ENCODE measurements around the gene TCF21.

Gene TCF21

DNA sequence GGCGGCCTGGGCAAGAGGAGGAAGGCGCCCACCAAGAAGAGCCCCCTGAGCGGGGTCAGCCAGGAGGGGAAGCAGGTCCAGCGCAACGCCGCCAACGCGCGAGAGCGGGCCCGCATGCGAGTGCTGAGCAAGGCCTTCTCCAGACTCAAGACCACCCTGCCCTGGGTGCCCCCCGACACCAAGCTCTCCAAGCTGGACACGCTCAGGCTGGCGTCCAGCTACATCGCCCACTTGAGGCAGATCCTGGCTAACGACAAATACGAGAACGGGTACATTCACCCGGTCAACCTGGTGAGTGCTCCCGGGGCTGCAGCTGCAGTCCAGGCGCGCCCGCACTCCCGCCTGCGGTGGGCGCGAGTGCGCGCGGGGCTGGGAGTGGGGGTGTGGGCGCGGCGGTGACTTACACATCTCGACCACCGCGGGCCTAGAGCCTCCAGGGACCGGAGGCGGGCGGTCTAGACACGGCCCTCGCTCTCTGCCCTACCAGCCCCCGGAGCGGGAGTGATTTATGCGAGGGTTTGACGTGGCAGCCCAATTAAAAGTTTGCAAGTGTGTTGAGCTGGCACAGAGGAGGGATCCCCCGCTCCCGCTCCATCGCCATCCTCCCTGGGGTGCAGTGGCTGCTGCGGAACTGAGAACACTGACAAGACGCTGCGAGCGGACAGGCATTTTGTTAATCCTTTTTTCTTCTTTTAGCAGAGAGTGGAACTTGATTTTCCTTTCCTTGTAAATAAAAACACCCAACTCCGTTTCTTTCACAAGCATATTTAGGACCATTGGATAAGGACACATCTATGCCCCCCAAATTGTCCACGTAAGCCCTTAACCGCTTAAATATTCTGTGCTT is 867 bp downstream of the TCF21 start:
- no peak for DNase-seq (ENCODE audit: low read depth, low spot score)

DNA sequence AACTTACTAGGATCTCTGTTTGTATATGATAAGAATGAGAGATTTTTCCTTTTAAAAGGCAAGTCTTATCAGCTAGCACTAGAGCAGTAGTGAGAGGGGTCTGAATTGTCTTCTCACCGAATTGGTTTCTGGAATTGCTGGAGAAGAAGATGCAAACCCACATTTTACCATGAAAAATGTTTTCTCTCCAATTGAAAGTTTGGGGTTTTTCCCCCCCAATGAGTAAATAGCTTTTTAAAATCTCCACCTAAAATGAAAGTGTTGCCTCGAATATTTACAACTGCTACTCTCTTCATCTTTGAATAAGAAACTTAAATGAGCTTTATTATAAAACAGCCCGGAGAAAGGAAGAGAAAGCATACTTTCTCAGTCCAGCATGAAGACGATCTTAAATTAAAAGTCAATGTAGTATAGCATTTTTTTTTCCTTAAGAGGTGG is 1.8 kb downstream of the TCF21 start:
- no peak for DNase-seq (ENCODE audit: low read depth, low spot score)

DNA sequence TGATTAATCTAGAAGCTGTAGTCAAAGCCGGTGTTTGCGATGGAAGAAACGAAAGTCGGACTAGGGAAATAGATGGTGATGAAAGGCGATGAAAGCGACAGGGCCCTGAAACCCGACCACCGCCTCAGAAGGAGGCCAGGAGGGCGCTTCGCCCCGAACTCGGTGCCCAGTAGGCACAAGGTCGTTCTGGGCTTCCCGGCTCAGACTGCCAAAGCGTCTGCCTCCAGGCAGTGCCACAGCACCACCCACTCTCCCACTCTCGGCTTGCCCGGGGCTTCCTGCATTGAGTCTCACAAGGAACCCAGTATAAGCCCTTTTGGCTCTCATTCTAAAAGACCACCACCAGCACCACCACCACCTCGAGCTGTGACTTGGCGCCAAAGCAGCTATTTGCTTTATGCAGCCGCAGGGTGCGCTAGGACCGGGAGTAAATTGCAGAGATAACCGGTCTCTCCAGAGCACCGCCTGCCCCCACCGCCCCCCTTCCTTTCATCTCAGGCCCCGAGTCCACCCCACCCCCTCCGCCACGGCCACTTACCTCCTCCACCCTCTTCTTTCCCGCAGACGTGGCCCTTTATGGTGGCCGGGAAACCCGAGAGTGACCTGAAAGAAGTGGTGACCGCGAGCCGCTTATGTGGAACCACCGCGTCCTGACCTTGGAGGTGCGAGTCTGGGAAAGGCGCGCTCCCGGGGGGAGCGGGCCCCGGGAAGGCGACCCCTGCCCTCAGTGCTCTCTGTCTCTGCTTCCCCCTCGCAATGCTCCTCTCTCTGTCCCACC is 2.4 kb downstream of the TCF21 start:
- DNase-seq (ENCODE audit: low read depth, low spot score): no peak

DNA sequence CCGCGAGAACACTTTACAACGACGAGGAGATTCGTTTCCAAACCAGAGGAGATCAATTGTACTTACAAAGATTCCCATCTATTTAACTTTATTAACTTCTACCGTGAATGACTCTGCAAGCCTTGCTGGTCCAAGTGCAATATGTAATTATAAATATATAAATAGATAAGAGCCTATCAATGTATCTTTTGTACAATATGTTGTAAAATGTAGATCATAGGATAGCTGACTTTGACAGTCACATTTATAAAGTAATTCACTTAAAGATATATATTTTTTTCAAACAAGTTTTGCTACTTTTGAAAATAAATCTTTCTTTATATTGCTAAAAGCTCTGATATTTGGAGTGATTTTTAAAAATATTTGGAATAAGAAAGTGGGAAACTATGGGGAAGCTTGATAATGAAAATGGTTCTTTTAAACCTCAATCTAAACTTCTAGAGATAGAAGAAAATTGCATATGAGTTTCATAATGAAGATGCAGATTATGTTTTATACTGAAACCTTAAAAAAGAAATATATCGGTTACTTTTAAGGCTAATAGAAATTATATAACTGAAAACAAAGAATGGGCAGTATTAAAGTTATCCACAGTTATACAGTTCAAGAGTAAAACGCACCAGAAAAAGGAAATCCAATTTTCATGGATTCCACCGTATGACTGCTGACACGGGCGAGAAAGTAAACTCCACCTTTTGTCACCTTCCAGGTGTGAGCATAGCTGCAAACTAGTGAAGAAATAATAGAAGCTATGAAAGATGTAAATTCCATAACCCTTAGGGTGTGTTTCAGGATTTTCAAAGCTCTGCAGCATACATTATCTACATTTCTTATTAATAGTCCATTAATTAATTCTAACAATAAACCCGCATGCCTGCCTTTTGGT is 3.3 kb downstream of the TCF21 start:
- no peak for DNase-seq (ENCODE audit: low read depth, low spot score)

DNA sequence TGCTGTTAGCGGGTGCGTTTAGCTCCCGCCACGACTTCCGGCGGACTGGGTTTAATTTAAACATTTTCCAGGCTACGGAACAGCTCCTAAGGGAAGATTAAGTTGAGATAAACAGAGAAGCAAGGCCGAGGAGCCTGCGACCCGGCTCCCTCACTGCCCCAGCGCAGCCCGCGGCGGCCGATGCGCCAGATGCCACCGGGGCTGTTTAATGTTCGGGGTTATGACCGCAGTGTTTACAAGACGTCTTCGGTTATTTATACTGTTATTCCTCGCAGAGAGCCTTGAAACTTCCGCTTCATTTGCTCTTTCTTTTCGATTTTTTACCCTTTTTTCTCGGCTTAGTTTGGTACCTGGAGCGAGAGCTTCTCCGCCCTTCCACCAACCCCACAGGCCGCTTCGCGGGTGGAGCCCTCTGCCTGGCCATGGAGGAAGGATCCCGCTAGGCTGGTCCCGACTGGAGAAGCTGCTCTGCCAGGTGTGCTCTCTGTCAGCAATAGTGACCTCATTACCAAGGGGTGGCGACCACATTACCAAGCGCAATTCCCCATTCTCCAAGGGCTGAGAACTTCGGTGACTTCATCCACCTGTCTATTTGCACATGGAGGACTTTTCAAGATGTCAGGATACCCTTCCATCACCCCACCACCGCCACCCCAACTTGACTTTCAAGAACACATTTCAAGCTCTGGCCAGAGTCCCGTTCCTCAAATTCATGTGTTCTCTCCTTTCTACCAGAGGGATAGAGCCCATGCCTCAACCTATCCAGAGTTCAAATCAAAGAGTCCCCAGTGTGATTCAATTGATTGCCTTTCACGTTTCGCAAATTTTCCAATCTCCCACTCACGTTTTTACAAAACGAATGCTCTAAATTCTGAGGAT is 4.1 kb downstream of the TCF21 start:
- DNase-seq (ENCODE audit: low read depth, low spot score): no peak

DNA sequence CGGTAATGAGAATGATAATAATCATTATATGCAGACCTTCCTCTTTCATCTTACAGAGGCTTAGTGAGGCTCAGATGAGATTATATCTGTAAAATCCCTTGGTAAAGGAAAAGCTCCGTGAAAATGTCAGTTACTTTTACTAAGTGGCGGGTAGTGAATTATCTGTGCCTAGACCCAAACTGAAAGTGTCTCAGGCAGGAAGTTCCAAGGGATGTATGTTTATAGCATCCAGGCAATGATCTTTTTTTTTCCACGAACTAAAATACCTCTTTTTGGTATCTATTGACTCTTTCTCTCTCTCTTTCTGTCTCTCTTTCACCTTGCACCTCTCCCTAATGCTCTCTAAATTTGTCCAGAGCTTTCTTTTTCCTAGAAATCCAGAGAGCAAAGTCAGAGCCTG is 5.0 kb downstream of the TCF21 start:
- DNase-seq (ENCODE audit: low read depth, low spot score): no peak

DNA sequence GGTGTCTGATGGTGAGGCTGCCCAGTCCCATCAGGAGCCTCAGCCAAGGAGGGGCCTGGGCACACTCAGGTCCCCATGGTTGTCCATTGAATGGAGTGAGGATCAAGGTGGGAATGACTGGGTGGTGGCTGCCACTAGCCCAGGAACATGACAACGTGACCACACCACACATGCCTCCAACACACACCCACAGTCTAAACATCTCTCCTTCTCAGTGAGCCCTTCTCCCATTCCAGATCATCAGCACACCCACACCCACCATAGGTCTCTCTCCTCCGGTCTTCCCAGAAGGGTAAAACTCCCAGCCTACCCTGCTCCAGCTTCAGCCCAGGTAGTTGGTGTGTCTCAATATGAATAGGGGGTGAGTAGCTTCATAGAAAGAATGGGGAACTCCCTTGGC is 5.5 kb downstream of the TCF21 start:
- no peak for DNase-seq (ENCODE audit: low read depth, low spot score)

DNA sequence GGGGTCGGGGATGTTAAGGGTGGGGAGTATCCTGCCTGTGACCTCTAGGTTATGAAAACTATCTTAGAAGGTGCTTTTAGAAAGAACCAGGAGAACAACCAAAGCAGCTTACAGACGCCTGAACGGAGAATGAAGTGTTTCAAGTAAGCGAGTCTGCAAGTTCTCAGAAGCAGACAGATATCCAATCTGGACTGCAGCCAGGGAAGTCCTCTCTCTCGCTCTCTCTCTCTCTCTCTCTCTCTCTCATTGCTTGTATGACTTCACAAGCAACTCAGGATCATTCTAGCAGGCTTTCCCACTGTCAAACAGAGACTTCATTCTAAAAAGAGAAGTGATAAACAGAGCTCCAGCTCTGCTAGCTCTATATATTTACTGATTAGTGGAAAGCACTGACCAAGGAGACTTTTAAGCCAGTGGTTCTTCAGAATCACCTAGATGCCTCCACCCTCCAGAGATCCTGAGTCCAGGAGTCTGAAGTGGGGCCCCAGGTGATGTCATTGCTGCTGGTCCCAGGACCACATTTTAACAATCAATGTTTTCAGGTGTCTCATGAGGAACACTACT is 6.0 kb downstream of the TCF21 start:
- DNase-seq (ENCODE audit: low read depth, low spot score): no peak

DNA sequence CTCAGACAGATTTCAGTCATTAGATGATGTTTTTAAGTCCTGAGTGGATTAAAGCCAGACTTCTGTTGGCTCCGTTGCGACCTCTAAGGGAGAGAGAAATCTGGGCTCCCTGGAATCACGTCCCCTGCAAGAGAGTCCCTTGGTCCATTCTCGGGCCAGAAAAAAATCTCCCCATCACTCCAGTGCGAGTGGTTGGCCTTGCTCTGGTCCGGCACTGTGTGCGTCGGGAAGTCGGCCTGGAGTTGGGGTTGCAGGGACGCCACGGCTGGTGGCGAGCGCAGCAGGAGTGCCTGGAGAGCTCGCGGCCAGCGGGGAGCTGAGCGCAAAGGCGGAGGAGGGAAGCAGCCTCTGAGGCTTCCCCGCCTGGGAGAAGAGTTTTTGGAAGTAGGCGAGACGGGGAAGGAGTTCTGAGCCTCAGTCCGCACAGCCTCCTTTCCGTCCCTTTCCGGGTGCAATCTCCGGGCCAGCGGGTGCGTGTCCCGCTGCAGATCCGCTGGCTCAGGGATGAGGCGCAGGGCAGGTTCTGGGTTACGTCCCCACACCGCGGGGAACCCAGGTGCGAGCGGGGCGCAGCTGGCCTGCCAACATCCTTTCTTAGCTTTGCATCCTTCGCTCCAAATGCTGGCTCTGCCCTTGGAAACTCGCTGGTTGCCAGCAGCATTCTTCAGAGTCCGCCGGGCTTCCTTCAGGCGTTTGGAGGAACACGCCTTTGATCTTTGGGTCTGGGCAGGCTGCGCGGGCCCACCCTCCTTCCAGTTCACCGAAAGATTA is 6.8 kb downstream of the TCF21 start:
- no peak for DNase-seq (ENCODE audit: low read depth, low spot score)

DNA sequence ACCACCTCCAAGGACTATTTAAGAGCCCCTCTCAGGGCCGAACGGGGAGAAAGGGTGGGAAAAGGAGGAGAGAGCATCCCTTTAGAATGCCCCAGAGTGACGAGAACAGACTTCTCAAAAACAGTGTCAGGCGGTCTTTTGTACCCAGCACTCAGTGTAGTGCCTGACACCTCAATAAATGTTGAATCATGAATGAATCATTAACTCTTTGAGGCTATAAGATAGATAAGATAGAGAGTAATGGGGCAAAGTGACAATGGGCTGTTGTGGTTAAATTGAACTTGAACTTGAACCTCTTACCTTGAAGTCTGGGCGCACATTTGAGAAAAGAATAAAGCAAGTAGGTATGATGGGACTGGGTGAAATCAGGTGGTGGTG is 7.4 kb downstream of the TCF21 start:
- no peak for DNase-seq (ENCODE audit: low read depth, low spot score)

DNA sequence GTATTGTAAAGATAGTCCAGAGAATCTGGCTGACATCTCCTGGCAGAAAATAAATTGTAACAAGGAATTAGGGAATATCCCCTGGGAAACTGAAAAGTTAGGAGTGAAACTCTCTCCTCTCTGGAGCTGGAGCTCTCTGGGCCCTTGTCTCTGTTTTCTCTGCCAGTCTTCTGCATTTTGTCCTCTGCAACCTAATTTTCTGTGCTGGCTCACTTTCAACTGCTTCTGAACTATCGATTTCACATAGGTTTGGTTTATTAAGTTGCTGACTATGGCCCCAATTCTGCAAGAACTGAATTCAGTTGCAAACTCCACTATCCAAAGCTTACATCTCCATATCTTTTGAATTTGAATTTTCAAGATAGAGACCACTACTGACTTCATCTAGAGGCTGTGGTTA is 9.3 kb downstream of the TCF21 start:
- DNase-seq (ENCODE audit: low read depth, low spot score): no peak

DNA sequence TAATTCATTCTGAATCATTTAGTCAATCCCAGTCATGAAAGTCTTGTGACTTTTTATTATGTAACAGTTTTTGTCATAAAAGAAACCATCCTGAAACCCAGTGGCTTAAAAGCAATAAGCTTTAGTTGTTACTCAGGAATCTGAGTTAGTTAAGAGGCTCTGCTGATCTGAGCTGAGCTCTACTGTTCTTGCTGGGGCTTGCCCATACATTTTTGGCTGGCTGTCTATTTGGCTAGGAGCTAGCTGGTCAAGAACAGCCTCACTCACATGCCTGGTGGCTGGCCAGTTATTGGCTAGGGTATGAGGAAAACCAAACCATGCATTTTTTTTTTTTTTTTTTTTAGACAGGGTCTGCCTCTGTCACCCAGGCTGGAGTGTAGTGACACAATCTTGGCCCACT is 10.6 kb downstream of the TCF21 start:
- no peak for DNase-seq (ENCODE audit: low read depth, low spot score)

DNA sequence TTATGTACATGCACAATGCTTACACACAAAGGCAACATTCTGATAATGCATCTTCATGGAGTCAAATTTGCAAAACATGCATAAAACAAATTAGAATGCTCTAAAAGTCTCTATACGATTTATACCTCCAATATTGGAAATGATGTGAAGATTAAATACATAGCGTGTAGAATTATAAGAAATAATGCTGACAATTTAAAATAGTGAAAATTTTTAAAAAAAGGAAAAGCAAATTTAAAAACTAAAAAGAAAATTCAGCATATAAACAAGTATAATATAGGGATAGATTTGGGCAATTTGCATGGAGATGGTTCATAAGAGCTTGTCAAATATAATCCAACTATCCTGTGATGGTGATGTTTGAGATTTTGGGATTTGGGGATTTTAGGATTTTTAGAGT is 14.9 kb downstream of the TCF21 start:
- no peak for DNase-seq (ENCODE audit: low read depth, low spot score)

DNA sequence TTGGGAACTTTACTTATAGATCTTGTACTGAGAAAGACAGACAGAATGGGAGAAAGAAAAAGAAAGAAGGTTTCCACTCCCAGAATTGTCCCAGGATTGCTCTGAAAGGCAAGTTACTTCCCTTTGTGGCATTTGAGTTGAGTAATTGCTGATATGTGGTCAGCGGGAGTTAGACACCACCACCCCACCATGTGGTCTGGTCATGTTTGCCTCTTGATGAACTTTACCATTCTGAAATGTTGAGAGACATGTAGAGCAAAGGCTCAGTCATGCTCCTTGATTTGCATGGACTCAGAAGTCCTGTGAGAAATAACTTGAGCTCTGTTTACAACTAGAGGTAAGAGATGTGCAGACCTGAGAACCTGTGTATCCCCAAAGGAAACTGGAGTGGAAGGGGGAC is 17.1 kb downstream of the TCF21 start:
- no peak for DNase-seq (ENCODE audit: low read depth, low spot score)

DNA sequence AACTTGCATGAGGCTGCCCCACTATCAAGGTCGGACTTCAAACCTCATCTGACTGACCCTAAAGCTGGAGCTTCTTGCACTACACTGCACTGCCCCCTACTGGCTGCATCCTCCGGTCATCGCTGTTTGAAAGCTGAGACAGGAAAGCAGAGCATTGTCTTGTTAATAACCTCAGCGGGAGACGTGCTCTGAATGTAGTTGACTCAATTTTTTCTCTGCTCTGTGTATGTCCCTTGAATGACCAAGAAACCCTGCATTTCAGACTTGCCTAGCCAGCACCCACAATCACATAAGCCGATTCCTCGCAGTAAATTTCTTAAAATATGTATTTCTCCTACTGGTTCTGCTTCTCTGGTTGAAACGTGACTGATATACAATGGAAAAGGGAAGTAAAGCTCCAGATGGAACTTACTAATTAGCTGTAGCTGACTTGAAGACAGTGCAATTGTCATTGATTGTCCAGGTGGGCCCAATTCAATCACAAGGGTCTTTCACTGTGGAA is 27.8 kb downstream of the TCF21 start:
- peak; percentile 49 for DNase-seq (ENCODE audit: low read depth, low spot score)

DNA sequence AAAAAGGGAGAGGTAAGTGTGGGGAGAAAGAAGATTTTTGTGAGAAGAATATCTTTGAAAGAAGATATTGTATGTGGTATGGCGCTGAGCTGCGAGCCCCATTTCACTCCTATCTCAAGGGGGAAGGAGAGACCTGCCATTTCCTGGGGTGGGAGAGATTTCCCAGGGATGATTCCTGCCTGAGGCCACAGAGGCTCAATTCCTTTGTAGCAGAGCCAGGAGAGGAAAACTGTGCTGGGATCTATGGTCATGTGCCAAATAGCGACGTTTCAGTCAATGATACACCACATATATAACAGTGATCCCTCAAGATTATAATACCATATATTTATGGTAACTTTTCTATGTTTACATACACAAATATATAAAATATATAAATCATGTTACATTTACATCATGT is 28.9 kb downstream of the TCF21 start:
- DNase-seq (ENCODE audit: low read depth, low spot score): no peak

DNA sequence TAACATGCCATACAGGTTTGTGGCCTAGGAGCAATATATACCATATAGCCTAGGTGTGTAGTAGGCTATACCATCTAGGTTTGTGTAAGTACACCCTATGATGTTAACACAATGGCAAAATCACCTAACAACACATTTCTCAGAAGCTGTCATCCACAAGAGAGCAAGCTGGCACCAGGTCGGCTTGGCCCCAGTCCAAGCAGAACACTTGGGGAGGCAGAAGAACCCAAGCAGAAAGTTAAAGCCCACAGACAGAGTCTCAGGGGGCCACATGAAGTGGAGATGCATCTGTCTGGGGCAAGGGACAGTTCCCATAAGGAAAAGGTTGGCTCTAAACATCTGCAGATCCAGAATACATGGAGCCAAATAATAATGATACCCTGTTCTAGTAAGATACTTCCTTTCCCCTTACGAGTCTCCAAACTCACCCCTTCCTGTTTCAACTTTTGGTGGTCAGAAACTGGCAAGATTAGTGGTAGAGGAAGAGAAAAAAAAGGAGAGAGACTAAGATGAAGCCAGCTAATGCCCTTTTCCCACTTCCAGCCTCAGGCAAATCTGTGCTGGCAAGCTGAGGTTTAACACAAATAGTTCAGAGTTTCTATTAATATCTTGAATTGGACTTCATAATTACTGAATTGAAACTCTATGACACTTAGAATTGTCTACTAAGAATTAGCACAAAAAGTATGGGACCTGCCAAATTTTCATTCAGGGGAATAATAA is 29.5 kb downstream of the TCF21 start:
- DNase-seq (ENCODE audit: low read depth, low spot score): no peak

DNA sequence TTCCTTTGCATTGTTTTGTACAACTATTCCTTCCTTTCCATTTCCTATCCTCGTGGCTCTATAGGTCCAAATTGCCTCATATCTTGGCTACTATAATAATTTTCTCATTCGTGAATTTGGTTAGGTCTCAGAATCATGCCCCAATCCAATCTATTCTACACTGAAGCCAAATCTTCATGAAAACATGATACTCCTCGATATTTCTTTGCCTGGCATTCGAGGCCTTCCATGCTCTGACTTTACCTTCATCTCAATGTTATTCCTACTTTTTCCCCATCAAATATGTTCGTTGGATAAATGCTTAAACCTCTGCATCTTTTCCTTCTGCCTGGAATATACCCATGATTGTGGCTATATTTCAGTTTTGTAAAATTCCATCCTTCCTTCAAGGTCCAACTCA is 30.4 kb downstream of the TCF21 start:
- no peak for DNase-seq (ENCODE audit: low read depth, low spot score)

DNA sequence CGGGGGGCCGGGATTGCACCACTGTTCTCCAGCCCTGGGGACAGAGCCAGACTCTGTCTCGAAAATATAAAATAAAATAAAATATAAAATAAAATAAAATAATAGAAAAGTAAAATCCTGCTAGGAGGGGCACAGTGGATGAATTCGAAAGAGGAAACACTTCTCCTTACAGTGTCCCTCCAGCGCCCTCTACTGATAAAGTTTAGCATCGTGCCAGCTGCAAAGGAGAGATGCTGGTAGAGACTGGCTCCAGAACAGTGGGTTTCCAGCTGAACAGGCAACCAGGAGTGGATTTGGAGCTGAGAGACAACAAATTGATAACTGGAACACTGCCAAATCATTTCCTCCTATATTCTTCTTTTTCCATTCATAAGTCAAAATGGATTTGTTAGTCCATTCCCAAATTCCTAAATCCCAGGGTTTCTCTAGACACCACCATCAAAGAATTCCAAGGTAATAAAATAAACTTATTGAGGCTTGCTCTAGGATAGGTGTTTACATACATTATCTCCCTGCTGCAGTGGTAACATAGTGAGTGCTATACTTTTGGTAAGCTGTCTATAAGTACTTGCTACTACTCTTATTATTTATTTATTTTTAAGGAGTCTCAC is 32.4 kb downstream of the TCF21 start:
- DNase-seq (ENCODE audit: low read depth, low spot score): peak; percentile 32

All from activated naive CD8-positive, alpha-beta T cell treated with anti-CD3 and anti-CD28 coated beads, Interleukin-2, amount 50 U/mL, for 16 hours (primary cell).